ENCODE measurements around the gene GTSE1.
"Not testable (repeated sequence)": the region's sequence is repeated elsewhere in the genome, so short reads cannot be mapped to it uniquely, and the experiment has no call there.

GTSE1 gene, protein sequence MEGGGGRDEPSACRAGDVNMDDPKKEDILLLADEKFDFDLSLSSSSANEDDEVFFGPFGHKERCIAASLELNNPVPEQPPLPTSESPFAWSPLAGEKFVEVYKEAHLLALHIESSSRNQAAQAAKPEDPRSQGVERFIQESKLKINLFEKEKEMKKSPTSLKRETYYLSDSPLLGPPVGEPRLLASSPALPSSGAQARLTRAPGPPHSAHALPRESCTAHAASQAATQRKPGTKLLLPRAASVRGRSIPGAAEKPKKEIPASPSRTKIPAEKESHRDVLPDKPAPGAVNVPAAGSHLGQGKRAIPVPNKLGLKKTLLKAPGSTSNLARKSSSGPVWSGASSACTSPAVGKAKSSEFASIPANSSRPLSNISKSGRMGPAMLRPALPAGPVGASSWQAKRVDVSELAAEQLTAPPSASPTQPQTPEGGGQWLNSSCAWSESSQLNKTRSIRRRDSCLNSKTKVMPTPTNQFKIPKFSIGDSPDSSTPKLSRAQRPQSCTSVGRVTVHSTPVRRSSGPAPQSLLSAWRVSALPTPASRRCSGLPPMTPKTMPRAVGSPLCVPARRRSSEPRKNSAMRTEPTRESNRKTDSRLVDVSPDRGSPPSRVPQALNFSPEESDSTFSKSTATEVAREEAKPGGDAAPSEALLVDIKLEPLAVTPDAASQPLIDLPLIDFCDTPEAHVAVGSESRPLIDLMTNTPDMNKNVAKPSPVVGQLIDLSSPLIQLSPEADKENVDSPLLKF

DNA sequence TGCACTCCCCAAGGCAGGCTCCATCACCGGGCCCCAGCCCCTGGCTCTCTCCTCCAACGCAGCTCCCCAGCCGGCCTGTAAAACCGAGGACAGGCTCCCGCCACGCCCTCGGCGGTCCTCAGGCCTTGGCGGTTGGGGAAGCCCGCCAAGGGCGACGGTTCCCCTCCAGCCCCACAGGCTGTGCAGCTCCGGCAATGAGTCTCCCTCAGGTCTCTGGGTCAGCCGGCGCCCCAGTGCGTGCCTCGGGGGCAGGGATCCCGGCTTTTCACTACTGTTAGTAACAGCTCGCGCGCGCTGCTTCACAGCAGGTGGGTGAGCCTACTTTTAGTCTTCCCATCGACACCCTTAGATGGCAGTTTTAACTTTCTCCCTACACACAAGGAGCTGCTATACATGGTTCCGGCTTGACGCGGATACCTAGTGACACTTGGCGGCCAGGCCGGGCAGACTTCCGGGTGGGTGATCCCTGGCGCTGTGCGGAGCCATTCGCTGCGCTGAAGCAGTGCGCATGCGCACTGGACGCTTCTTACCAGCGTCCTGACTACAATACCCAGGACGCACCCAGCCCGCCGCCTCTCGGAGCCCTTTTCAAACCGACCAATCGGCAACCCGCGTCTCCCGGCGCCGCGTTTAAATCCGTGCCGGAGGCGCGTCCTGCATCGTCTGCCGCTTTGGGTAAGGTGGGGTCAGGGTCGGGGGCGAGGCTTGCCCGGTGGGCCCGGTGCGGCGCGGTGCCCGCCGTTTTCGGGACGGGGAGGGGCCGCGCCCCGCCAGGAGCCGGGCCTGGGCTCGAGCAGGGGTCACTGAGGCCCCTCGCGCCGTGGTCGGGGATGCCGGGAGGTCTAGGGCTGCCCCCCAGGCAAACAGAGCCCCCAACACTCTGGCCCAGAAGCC, at the start of gene GTSE1:
Gene GTSE1, plus strand, starts transcription at position 614 of the 894 bp plus-strand sequence. CDS start 531 bp downstream, outside the sequence.
- peak; percentile 87 for DNase-seq

DNA sequence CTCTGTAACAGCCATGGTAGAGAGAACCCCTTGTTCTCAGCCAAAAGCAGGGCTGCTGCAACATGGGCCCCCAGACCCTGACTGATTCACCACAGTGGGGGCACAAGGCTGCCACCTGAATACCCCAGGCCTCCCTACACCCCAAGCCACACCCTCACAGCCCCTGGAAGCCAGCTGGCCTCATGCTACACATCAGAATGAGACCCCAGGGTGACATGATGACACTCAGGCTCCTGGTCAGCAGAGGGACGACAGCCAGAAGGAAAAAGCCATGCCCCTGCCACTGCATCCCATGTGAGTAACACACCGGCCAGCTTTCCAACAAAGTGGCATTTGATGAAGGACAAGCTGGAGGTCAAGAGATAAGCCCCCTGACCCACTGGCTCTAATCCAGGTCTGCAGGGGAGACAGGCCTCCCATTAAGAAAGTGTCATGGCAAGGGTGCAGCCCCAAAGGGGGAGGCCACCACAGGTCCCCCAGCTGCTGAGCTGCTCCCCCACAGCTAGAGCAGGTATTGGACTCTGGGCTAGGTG, 49.2 kb upstream of the GTSE1 start:
- no peak for DNase-seq

DNA sequence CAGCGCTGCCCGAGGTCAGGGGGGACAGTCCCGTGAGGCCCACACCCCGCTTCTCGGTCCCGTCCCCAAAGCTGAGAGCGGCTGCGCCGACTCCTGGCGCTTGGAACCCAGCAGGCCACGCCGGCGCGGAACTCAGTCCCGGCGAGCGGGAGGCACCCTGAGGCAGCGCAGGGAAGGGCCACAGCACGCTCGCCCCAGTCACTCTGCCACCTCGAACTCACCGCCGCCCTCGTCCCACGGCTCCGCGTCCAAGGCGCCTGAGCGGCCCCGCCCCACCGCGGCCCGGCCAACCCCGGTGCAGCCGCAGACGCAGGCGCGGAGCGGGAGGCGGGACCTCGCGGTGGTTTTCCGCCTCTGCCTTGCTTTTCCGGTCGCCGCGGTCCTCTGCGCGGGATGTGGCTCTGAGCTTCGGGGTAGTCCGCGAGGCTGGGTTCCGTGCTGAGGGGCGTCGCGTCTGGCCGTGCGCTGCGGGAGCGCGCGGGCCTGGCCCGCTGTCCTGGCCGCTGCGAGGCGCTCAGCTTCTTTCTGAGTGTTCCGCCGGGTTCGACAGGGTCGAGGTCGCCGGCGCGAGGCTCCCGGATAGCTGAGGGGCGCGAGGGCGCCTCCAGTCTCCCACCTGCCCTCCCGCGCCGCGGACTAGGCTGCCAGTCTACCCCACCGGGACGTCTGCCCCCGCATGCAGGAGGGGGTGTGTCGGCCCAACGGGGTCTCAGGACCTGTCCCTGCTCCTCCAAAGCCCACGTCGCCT, 46.5 kb upstream of the GTSE1 start, which contains the start of gene CDPF1:
Gene CDPF1, minus strand, starts transcription at position 259 of the 748 bp plus-strand sequence. CDS start 2,009 bp downstream, outside the sequence.
- DNase-seq, result peak; percentile 23

DNA sequence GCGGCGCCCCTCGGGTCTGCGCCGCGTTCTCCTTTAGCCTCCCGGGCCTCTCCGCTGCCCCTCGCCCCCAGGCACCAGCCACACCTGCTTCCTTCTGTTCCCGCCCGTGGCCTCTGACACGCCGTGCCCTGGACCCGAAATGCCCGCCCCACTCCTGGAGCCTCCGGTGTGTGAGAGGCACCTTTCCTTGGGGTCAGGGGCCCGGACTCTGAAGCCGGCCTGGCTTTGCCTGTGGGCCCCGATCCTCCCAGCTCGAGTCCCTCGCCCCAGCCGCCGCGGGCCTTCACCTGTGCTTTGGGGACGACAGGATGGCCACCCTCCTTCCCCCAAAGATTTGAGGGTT, 45.9 kb upstream of the GTSE1 start:
- no peak for DNase-seq

DNA sequence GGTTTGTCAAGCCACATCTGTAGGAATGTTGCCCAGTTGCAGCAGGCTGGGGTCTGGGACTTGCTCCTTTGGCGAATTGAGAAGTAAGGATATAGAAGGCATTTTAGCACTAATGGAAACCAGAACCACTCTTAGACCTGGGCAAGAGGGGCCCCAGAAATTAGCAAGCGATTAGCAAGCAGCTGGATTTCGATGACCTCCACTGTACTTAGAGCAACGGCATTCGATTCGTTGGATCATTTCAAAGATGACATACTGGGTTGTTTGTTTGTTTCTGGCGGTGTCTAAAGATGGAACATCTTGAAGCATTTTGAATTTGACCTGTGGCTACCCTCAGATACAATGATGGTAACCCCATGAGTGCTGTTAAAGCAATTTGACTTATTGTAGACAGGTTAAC, 45.4 kb upstream of the GTSE1 start:
- DNase-seq, result no peak

DNA sequence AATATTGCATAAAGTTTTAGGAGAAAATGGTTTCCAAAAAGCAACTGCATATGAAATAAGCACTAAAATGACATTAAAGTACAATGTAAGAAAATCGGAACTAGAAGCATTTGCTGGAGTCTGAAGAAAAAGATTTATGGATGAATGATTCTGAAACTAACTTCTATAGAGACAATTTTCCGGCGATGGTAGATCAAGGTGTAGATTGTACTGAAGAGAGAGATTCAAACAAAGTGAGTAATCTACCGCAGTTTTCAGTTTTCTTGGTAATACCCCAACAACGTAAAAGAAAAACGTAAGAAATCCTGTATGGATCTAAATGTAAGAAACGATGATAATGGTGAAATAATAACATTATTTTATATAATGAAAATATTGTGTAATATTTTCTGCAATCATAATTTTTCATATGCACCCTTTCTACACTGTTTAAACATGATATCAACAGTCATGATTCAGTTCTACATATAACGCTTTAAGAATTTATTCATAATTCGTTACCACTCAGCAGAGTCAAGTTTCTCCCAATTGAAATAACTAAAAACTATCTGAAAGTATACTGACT, 44.8 kb upstream of the GTSE1 start:
- DNase-seq, result no peak

DNA sequence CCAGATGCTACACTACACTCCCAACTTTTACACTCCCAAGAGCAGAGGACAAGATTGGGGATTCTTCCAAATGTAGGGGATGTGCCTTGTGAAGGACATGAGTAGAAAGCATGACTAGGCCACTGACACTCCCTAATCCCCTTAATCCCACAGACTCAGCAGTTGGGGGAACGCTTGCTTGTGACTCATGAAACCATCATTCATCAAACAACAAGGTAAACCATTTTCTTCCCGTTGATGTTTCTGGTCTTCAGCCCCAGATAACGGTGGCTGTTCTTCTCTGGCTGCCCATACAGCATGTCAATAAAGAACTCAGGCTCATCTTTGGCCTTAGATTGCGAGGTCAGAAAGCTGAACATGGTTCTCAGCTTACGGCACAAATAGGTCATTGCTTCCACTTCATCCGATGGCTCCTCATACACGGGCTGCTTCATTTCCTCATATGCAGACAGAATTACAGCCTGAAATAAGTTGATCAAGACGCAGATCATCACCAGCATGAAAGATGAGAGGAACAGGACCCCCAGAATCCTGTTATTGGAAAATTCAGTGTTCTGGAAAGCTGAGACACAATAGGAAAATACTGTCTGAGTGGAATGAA, 40.2 kb upstream of the GTSE1 start:
- DNase-seq, result no peak

DNA sequence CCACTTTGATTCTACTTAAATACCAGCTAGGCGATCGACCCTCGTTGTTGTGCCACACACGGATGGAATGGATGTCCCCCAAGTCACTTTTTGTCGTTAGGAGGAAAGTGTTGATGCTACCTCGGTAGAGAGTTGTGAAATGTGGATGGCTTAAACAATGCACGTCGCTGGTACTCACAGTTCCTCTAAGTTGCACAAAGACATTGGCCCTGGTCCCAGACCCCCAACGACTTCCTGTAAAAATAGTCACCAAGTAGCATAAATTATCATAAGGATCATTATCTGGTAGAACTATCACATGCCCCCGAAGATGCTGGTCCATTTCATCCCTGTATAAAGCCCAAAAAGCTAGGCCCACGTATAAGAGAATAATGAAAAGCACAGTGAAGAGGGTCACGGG, 37.3 kb upstream of the GTSE1 start:
- DNase-seq, result no peak

DNA sequence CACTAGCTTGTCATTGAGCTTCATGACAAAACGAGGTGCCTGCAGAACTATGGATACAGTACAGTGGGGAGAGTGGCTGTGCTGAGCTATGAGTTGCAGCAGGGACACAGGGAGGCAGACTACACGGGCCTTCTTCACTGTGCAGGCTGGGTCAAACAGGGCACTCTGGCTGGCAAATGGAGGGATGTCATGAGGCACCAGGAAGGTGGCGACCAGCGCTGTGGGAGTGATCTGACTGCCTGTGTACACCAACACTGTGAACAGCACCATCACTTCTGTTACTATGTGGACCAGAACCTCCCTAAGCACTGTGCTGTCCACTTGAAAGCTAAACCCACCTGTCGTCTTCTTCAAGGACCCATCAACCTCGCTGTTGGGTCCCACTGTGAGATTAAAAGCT, 36.6 kb upstream of the GTSE1 start:
- DNase-seq, result no peak

DNA sequence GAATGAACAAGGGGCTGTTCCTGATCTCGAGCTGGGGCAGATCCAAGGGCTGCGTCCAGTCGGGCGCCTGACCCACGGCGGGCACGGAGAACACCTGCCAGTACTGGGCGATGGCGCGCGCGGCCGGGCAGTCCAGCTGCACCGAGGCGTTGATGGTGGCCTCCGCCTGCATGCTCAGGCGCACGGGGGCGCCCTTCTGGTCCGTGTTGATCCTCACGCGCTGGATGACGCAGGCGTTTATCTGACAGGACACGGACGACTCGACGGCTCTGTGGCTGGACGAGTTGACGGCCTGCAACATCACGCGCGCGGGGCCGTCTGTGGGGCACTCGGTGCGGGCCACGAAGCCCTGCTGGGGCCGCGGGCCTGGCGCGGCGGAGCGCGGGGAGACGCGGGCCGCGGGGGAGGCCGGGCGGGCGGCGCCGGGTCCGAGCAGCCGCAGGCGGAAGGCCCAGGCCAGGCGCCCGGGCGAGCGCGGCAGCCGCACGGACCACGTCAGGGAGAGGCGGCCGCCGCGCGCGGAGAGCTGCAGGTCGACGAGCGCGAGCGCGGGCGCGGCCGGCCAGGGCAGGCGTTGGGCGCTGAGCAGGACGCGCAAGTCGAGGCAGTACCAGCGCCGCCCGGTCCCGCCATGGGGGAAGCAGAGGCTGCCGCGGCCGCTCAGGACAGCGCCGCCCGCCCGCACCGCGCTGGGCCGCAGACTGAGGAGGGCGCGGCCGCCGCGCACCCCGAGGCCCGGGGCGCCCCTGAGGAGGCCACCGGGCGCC, 34.0 kb upstream of the GTSE1 start:
- DNase-seq, result no peak

DNA sequence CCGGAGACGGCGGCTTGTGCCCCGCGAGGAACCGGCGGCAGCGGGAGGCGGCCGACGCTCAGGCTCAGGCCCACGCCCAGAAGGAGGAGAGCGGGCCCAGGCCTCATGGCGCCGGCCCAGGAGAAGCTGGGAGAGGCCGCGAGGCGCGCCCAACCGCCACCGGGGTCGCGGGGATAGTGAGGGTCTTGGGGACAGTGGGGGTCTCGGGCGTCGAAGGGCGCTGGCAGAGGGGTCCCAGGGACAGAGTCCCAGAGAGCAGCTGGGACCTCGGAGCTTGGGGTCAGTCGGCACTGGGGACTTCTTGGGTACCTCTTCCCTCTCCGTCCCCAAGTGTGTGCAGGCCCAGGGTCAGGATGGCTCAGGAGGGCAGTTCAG, 33.5 kb upstream of the GTSE1 start, which contains the start of gene PKDREJ:
Gene PKDREJ, minus strand, starts transcription at position 128 of the 375 bp plus-strand sequence. Its CDS starts 21 bp downstream, at position 107.
- DNase-seq, result no peak

DNA sequence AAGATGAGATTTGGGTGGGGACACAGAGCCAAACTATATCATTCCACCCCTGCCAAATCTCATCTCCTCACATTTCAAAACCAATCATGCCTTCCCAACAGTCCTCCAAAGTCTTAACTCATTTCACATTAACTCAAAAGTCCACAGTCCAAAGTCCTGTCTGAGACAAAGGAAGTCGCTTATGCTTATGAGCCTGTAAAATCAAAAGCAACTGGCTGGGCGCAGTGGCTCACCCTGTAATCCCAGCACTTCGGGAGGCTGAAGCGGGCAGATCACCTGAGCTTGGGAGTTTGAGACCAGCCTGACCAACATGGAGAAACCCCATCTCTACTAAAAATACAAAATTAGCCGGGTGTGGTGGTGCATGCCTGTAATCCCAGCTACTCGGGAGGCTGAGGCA, 32.1 kb upstream of the GTSE1 start:
- not testable (repeated sequence) for DNase-seq

DNA sequence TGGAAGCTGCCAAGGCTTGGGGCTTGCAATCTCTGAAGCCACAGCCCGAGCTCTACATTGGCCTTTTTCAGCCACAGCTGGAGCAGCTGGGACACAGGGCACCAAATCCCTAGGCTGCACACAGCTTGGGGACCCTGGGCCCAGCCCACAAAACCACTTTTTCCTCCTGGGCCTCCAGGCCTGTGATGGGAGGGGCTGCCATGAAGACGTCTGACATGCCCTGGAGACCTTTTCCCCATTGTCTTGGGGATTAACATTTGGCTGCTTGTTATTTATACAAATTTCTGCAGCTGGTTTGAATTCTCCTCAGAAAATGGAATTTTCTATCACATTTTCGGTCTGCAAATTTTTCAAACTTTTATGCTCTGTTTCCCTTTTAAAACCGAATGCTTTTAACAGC, 31.0 kb upstream of the GTSE1 start:
- DNase-seq, result not testable (repeated sequence)

DNA sequence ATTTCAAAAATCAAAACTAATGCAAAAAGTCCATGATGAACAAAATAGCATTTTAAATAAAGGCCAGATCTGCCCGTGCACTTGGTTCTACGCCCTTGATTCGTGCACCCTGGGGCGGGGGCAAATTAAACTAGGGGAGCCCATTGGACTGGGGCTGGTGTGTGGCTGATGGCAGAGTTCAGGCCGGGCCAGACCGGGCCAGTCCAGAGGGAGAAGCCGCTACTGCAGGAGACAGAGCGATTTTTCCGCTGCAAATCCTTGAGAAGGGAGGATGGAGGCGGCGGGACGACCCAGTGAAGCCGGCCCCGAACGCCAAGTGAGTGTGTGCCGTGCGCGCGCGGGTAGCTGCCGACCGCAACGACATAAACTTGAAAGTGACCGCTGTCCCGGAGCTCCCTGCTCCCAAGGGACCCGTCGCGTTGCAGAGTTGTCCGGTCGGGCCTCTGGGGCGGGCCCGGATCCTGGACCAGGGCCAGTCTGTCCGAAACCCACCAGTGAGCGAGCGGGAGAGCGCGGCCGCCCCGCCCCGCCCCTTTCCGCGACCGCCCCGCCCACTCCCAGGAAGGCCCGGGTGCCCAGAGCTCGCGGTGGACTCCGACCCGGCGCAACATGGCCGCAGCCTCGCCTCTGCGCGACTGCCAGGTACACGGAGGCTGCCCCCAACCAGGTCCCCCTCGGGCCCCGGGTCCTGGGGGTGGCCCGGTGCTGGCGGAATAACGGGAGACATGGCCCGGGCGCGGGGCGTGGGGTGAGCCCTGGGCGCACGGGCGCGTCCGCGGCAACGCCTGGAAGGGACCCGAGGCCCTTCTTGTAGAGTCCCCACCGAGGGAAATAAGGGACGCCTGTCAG, 29.0 kb upstream of the GTSE1 start, which contains the start of gene TTC38:
Gene TTC38, plus strand, starts transcription at position 578 of the 849 bp plus-strand sequence. Its CDS starts 32 bp downstream, at position 610.
- peak; percentile 45 for DNase-seq

DNA sequence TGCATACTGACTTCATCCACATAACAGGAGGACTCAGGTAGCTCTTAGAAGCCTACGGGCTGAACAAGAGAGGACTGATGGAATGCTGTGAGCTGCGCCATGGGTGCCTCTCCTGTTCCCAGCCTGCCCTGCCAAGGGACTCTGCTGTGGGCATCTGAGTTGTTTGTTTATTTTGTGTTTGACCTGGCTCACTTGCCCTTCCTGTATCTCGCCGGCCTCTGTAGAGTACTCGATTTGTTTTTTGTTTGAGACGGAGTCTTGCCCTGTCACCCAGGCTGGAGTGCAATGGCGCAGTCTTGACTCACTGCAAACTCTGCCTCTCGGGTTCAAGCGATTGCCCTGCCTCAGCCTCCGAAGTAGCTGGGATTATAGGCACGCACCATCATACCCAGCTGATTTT, 27.1 kb upstream of the GTSE1 start:
- DNase-seq, result no peak

DNA sequence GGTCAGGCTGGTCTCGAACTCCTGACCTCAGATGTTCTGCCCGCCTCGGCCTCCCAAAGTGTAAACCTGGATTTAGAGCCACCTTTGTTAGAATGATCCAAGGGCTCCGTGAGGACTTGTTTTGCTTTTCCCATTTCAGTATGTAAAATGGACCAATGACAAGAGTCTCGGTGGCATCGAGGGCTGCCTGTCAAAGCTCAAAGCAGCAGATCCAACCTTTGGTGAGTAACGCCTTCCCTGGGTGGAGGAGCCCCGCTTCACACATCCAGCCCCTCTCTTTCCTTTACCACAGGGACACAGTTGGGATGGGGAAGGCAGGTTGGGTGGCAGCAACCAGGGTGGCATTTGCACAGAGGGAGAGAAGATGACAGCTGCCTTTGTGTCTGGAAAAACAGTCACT, 24.5 kb upstream of the GTSE1 start:
- DNase-seq, result no peak

DNA sequence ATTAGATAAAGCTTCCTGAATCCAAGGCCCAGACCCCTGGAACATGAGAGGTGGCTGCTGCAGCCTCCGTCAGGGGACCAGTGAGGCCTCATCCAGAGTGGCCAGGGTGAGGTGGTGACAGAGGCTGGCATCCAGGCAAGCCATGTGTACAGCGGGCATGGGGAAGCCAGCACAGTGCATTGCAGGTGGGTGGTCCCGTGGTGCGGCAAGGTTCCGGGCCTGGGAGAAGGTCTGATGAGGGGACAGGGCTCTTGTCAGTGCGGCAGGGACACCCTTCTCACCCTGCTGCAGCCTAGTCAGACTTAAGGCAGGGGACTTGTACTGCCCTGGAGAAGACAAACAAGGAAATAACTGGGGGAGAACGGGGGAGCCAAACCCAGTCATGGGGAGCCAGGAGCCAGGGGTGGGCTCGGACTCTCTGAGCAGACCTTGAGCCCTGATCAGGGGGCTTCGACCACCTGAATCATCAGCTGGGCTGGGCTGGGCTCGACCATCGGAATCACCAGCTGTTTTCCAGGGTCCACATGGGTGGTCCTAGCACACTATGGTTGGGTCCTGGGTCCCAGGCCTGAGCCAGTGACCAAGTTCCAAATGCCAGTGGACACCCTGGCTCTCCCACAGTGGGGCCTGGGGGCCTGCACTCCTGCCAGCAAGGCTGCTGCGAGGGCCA, 23.8 kb upstream of the GTSE1 start:
- DNase-seq, result no peak

DNA sequence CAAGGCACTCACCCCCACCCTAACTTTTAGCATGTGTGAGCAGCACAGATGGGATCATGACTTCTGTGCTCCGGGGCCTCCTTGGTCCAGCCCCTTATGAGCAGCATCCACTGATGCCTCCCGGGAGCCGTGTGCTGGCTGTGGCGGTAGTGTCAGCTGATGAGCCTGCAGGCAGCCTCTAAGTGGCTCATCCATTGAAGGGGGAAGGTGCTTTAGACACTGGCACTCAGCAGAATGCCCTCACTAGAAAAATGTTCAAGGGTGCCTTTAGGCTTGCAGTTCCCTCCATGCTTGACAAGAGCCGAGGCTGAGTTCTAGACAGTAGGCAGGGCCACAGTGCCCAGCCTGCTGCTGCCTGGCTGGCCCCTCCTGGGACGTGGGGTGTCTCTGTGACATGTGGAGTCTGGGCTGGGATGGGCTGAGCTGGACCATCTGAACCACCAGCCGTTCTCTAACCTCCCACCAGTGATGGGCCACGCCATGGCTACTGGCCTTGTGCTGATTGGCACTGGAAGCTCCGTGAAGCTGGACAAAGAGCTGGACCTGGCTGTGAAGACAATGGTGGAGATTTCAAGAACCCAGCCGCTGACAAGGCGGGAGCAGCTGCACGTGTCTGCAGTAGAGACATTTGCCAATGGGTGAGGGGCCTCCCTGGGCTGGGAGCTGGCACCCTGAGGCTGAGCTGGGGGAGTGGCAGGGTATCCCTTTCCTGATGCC, 23.1 kb upstream of the GTSE1 start:
- DNase-seq, result no peak
